HepG2 (cell line): Measurements from ENCODE around the gene UBE2M. TPM values are rescaled to one million over a fixed set of nuclear protein-coding genes. Genes with fewer than 3 reads are reported as not detected.

ENCODE experiments used
- ARID2 ChIP-seq: sonication (generic); formaldehyde crosslinking; IDR thresholded peaks from 2 replicates; pipeline ENCODE4 v1.8.1; 2022; ENCODE audit warnings: mild to moderate bottlenecking, missing genetic modification reagents, borderline replicate concordance
- CCAR2 ChIP-seq: fragments of 200-400 bp; formaldehyde crosslinking; optimal IDR thresholded peaks from 2 replicates; pipeline ENCODE3; 2018; ENCODE audit warnings: low read depth, mild to moderate bottlenecking, low read length, moderate library complexity
- KDM4B ChIP-seq: sonication (generic); formaldehyde crosslinking; IDR thresholded peaks from 2 replicates; pipeline ENCODE4 v1.4.0; 2020; ENCODE audit warnings: missing genetic modification reagents
- MAF1 ChIP-seq: sonication (generic); formaldehyde crosslinking; IDR thresholded peaks from 2 replicates; pipeline ENCODE4 v1.5.0; 2020; ENCODE audit warnings: missing genetic modification reagents, borderline replicate concordance
- RFXANK ChIP-seq: IDR thresholded peaks from 2 replicates; pipeline ENCODE4 v1.6.1; 2016
- SOX5 ChIP-seq: IDR thresholded peaks from 2 replicates; pipeline ENCODE4 v1.6.1; 2016; ENCODE audit warnings: borderline replicate concordance
- TBL1XR1 ChIP-seq: fragments of 150-350 bp; IDR thresholded peaks from 2 replicates; pipeline ENCODE4 v1.6.1; 2014; ENCODE audit warnings: borderline replicate concordance, low read length; ENCODE audit not compliant: partially characterized antibody
- TCF7 ChIP-seq: sonication (generic); IDR thresholded peaks from 2 replicates; pipeline ENCODE4 v1.6.1; 2016; ENCODE audit warnings: antibody characterized with exemption, low read depth
- ZFP90 ChIP-seq: sonication (generic); formaldehyde crosslinking; IDR thresholded peaks from 2 replicates; pipeline ENCODE4 v1.8.0; 2022; ENCODE audit warnings: missing genetic modification reagents, mild to moderate bottlenecking, inconsistent platforms, borderline replicate concordance
- ZSCAN25 ChIP-seq: sonication (generic); formaldehyde crosslinking; IDR thresholded peaks from 2 replicates; pipeline ENCODE4 v1.8.0; 2022; ENCODE audit warnings: mild to moderate bottlenecking, missing genetic modification reagents
- polyA plus RNA-seq, 8 experiments: library from polyadenylated mRNA; depleted of rRNA in 3 of 8; stranded (reverse) in 7 of 8; unstranded in 1 of 8; fragments of >200 nt; fragmentation: Illumina TruSeq in 4 of 8; extraction: Trizol in 4 of 8; gene quantifications; 2 replicates each; pipeline versions ENCODE4 v1.2.1 to v1.2.3, GENCODE V29; 2011 to 2016; ENCODE audit warnings: low read depth in 4 of 8, missing spikeins in 1 of 8, mixed read lengths in 1 of 8; ENCODE audit not compliant: insufficient read depth in 1 of 8
- total RNA-seq, 5 experiments: library from RNA; depleted of rRNA; stranded (reverse); fragments of >200 nt; fragmentation: Illumina TruSeq; extraction: Trizol; gene quantifications; 2 replicates each; pipeline ENCODE4 v1.2.3, GENCODE V29; 2016; ENCODE audit warnings: low read depth in 1 of 5
- TF ChIP-seq, protein P1 (sequence below): sonication (generic); formaldehyde crosslinking; IDR thresholded peaks from 2 replicates; pipeline ENCODE4 v1.4.0; 2020; ENCODE audit warnings: mild to moderate bottlenecking, missing genetic modification reagents
- TF ChIP-seq, protein P2 (sequence below): sonication (generic); formaldehyde crosslinking; IDR thresholded peaks from 2 replicates; pipeline ENCODE4 v1.8.0; 2023; ENCODE audit warnings: mild to moderate bottlenecking, missing genetic modification reagents
- TF ChIP-seq, protein P3 (sequence below), 2 experiments: sonication (generic) in 1 of 2; formaldehyde crosslinking in 1 of 2; IDR thresholded peaks; 2 replicates each; pipeline versions ENCODE4 v1.5.1 to v1.6.1; 2011 to 2020; ENCODE audit warnings: borderline replicate concordance in 1 of 2, low read depth in 1 of 2, low read length in 1 of 2, mild to moderate bottlenecking in 1 of 2, missing genetic modification reagents in 1 of 2, moderate library complexity in 1 of 2
- TF ChIP-seq, protein P4 (sequence below): sonication (generic); formaldehyde crosslinking; IDR thresholded peaks from 2 replicates; pipeline ENCODE4 v1.5.0; 2020; ENCODE audit warnings: missing genetic modification reagents, mild to moderate bottlenecking, borderline replicate concordance
- TF ChIP-seq, protein P5 (sequence below): sonication (generic); formaldehyde crosslinking; IDR thresholded peaks from 2 replicates; pipeline ENCODE4 v1.4.0; 2020; ENCODE audit warnings: missing genetic modification reagents, mild to moderate bottlenecking, borderline replicate concordance
- TF ChIP-seq, protein P6 (sequence below): sonication (generic); formaldehyde crosslinking; IDR thresholded peaks from 2 replicates; pipeline ENCODE4 v1.4.0; 2020; ENCODE audit warnings: missing genetic modification reagents

UBE2M gene
- total and polyA plus RNA-seq, 2 of the 13 experiments (the other 11 are each of a cell fraction or from before 2014, with no cell fraction given): 36.2 to 50.3 TPM

DNA sequence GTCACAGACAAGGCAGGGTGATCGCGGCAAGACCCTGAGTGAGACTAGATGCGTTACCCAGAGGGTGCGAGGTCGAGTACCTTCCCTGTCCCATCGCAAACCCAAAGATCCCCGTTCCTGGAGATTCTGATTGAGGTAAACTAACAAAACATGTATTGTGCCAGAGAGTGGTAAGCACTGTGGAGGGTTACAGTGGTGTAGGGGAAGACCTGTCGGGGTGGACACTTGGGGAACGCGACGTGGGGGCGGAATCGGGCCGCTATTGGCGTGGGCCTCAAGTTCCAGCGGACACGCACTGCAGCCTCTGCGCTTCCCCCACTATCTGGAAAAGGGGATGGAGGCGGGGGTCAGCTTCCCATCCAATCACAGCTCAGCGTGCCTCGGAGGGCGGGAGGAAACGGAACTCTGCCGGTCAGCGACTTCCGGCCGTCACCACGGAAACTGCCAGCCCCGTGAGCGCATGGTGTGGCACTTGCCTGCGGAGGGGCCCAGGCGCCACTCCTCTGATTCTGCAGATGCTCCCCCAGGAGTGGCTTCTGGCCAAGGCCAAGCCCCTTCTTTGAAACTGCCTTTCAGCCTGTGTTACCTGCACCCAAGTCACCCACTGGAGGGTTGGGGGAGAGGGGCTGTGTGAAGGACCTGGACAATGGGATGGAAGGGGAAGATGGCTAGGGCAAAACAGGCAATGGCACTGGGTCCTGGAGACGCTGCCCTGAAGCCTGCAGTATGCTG is 1.0 kb upstream of the UBE2M start (continued):
- TF ChIP-seq, protein P1, sequence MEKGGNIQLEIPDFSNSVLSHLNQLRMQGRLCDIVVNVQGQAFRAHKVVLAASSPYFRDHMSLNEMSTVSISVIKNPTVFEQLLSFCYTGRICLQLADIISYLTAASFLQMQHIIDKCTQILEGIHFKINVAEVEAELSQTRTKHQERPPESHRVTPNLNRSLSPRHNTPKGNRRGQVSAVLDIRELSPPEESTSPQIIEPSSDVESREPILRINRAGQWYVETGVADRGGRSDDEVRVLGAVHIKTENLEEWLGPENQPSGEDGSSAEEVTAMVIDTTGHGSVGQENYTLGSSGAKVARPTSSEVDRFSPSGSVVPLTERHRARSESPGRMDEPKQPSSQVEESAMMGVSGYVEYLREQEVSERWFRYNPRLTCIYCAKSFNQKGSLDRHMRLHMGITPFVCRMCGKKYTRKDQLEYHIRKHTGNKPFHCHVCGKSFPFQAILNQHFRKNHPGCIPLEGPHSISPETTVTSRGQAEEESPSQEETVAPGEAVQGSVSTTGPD: no peak
- TF ChIP-seq KDM4B (CRISPR knock-in tag): no peak
- TF ChIP-seq, protein P2, sequence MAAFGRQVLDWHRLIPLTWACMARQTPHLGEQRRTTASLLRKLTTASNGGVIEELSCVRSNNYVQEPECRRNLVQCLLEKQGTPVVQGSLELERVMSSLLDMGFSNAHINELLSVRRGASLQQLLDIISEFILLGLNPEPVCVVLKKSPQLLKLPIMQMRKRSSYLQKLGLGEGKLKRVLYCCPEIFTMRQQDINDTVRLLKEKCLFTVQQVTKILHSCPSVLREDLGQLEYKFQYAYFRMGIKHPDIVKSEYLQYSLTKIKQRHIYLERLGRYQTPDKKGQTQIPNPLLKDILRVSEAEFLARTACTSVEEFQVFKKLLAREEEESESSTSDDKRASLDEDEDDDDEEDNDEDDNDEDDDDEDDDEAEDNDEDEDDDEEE (CRISPR knock-in tag): no peak
- TF ChIP-seq, protein P3, sequence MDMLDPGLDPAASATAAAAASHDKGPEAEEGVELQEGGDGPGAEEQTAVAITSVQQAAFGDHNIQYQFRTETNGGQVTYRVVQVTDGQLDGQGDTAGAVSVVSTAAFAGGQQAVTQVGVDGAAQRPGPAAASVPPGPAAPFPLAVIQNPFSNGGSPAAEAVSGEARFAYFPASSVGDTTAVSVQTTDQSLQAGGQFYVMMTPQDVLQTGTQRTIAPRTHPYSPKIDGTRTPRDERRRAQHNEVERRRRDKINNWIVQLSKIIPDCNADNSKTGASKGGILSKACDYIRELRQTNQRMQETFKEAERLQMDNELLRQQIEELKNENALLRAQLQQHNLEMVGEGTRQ (IDR thresholded peaks at IDR 0.05; ENCODE audit: low read depth, low read length): no peak
- TF ChIP-seq, protein P3 (CRISPR knock-in tag; IDR thresholded peaks at IDR 0.05; ENCODE audit: borderline replicate concordance): no peak
- TF ChIP-seq ZFP90 (CRISPR knock-in tag): no peak
- no peak for TF ChIP-seq MAF1 (CRISPR knock-in tag)
- TF ChIP-seq ZSCAN25 (CRISPR knock-in tag): 0 out of 2 replicates have a peak, but pooled peaks have one; percentile 43
- TF ChIP-seq ARID2: no peak
- TF ChIP-seq, protein P4, sequence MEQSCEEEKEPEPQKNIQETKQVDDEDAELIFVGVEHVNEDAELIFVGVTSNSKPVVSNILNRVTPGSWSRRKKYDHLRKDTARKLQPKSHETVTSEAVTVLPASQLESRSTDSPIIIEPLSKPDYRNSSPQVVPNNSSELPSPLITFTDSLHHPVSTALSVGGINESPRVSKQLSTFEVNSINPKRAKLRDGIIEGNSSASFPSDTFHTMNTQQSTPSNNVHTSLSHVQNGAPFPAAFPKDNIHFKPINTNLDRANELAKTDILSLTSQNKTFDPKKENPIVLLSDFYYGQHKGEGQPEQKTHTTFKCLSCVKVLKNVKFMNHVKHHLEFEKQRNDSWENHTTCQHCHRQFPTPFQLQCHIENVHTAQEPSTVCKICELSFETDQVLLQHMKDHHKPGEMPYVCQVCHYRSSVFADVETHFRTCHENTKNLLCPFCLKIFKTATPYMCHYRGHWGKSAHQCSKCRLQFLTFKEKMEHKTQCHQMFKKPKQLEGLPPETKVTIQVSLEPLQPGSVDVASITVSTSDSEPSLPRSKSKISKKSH: peak; percentile 96
- TF ChIP-seq, protein P5, sequence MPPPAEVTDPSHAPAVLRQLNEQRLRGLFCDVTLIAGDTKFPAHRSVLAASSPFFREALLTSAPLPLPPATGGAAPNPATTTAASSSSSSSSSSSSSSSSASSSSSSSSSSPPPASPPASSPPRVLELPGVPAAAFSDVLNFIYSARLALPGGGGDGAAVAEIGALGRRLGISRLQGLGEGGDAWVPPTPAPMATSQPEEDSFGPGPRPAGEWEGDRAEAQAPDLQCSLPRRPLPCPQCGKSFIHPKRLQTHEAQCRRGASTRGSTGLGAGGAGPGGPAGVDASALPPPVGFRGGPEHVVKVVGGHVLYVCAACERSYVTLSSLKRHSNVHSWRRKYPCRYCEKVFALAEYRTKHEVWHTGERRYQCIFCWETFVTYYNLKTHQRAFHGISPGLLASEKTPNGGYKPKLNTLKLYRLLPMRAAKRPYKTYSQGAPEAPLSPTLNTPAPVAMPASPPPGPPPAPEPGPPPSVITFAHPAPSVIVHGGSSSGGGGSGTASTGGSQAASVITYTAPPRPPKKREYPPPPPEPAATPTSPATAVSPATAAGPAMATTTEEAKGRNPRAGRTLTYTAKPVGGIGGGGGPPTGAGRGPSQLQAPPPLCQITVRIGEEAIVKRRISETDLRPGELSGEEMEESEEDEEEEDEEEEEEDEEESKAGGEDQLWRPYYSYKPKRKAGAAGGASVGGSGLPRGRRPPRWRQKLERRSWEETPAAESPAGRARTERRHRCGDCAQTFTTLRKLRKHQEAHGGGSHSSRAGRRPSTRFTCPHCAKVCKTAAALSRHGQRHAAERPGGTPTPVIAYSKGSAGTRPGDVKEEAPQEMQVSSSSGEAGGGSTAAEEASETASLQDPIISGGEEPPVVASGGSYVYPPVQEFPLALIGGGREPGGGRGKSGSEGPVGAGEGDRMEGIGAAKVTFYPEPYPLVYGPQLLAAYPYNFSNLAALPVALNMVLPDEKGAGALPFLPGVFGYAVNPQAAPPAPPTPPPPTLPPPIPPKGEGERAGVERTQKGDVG: no peak
- TF ChIP-seq SOX5 (CRISPR knock-in tag): peak; percentile 4
- TF ChIP-seq RFXANK (CRISPR knock-in tag): 0 out of 2 replicates have a peak, but pooled peaks have one; percentile 17
- TF ChIP-seq TBL1XR1: no peak
- no peak for TF ChIP-seq TCF7
- no peak for TF ChIP-seq CCAR2
- TF ChIP-seq, protein P6, sequence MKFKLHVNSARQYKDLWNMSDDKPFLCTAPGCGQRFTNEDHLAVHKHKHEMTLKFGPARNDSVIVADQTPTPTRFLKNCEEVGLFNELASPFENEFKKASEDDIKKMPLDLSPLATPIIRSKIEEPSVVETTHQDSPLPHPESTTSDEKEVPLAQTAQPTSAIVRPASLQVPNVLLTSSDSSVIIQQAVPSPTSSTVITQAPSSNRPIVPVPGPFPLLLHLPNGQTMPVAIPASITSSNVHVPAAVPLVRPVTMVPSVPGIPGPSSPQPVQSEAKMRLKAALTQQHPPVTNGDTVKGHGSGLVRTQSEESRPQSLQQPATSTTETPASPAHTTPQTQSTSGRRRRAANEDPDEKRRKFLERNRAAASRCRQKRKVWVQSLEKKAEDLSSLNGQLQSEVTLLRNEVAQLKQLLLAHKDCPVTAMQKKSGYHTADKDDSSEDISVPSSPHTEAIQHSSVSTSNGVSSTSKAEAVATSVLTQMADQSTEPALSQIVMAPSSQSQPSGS (CRISPR knock-in tag): no peak
